ENCODE measurements around the gene SOS2.

SOS2 gene

GRCh38 chr14:50113381-50114035 is 117.9 kb downstream of the SOS2 start:
- DNase-seq: no peak

DNA sequence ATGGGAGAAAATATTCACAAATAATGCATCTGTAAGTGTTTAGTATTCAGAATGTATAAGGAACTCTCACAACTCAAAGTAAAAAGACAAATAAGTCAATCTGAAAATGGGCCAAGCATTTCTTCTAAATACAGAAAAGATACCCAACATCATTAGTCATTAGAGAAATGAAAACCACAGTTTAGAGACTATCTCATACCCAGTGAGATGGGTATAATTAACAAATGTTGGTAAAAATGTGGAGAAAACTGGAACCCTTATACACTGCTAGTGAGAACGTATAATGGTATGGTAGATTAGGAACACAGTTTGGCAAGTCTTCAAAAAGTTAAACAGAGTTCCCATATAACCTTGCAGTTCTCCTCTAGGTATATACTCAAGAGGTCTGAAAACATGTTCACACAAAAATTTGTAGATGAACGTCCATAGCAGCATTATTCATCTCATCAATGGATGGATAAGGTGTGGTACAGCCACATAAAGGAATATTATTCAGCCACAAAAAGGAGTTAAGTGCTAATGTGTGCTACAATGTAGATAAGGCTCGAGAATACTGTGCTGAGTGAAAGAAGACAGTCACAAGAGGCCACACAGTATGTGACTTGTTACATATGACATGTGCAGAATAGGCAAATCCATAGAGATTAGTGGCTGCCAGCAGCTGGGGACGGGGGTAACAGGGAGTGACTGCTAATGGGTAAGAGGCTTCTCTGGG is 120.9 kb downstream of the SOS2 start:
- DNase-seq: no peak

DNA sequence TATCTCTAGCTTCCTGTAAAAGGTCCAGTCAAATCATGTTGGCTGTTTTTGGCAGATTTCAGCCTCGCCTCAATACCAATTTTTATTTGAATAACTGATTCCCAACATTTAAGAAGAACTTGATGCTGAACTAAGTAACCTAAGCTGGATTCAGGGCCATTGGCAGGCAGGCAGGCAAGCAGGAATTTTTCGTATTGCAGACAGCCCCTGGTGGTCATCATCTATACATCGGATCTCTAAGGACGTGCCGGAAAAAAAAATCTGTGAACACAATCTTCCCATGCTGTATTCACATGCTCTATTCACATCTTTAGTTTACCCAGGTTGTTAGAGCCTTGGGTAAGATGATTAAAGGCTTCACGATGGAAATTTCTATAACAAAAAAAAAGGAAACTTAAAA is 122.0 kb downstream of the SOS2 start:
- DNase-seq: no peak

DNA sequence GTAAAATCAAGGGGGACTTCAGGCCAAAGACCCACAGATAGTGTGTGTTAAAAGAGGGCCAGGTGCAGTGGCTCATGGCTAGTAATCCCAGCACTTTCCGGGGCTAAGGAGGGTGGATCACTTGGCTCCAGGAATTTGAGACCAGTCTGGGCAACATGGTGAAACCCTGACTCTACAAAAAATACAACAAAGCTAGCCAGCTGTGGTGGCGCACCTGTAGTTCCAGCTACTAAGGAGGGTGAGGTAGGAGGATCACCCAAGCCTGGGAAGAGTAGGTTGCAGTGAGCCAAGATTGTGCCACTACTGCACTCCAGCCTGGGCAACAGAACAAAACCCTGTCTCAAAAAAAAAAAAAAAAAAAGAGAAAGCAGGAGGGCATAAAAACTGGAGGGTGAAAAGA is 123.5 kb downstream of the SOS2 start:
- DNase-seq: no peak

GRCh38 chr14:50106178-50106577 is 125.2 kb downstream of the SOS2 start:
- no peak for DNase-seq

DNA sequence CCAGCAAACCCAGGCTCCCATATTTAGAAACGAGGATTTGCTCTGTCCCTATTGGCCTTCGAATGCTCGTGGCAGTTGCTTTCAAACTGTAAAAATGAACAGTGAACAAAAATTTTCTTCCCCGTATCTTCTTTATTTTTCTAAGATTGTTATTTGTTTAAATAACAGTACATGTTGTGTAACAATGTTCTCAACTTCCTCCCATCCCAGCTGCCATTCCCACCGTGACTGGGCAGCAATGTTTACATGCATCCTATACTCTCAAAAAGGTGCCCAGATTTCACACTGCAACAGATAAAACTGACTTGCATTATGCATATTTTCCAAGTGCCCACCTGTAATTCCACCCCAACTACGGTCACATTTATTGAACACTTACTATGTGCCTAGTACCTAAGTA is 127.8 kb downstream of the SOS2 start:
- DNase-seq: no peak

DNA sequence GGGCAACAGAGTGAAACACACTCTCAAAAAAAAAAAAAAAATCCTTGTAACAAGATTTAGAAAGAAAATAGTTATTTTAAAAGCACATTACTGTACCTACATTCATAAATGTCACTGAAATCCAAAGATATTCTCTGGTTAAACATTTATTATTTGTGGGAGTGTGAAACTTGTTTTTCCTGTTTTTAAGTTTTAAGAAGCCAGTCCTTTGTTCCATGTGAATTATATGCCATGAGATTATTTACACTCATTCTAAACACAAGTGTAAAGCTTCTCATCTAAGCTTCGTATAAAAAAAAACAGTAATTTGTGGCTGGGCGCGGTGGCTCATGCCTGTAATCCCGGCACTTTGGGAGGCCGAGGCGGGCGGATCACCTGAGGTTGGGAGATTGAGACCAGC is 130.0 kb downstream of the SOS2 start:
- DNase-seq: no peak

DNA sequence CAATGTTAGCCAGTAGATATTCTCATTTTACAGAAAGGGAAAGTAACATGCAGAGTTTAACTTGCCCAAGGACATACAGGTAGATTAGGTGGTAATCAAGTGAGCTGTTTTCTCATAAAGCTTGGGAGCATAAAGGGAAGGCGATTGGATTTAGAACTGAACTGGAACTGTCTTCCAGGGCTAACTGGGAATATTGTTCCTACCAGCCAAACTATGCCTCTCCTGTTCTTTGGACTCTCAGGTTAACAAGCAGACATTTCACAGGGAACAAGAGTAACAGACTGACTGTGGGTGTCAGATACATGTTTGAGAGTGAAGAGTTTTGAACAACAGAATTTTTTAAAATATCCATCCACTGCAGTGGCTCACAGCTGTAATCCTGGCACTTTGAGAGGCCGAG is 130.6 kb downstream of the SOS2 start:
- DNase-seq: no peak

DNA sequence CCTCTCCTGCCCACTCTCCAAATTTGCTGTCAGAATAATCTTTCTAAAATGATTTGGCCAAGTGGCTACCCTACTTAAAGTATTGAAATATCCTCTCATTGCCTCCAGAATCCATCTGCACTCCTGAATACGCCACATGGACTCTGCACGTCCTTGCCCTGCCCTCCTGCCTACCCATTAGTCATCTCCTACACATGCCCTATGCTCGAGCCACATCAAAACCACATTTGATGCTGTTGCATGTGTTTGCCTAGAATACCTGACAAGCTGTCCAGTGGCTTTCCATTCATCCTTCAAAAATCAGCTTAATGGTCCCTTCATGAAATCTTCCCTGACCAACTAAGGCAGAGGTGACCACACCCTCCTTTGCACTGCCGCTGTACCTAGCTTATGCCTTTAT is 132.0 kb downstream of the SOS2 start:
- no peak for DNase-seq

DNA sequence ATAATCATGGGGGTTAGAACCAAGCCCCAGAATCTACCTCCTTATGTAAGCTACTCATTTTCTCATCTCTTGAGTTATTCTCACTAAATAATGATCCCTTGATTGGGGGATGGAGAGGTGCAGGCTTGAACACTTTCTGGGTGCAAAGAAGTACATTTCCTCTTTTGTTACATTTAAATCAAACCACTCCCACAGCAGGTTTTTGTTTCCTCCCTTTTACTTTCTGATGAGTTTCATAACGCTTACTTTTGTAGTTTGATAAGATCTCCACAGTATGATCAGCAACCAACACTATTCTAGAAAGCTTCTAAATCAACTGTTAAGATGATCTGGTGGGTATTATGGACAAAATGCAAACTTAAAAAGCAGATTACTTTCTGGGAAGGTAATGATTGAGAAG is 135.5 kb downstream of the SOS2 start:
- DNase-seq: peak; percentile 55

GRCh38 chr14:50094056-50094755 is 137.2 kb downstream of the SOS2 start:
- no peak for DNase-seq

DNA sequence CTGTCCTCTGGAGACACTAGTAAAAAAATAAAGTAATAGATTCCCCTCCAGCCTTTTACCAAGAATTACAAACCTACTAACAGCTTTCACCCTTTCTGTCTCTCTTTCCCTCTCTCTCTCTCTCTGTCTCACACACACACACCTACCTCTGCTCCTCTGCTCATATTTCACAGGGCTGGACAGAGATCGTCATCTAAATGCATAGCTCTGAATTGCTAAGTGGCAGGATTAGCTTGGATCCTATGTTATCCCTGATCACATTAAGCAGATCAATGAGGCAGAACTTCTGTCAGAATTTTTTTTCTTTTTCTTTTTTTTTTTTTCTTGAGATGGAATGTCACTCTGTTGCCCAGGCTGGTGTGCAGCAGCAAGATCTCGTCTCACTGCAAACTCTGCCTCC is 137.9 kb downstream of the SOS2 start:
- DNase-seq: no peak

DNA sequence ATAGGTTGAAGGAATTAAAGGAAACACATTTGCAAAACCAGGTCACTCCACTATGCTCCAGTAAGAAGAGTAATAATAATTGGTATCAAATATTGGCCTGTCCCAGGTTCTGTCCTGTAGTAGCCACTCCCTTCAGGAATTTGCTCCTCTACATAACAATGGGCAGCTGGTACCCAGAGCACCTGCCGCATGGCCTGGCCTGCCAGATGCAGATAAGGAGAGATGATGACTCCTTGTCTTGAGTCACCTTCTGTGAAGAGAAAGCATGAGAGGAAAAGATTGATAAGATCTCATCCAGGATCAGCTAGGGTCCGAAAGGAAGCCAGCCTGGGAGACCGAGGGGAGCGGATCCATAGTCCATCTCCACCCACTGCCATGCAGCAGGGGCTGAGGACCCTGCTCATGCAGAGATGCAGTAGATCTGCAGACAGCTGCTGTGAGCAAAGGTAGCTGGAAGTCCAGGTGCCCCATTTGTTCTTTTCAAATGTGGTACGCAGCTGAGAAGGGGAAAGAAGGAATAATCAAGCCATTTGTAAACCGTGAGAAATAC is 139.3 kb downstream of the SOS2 start:
- DNase-seq: no peak

DNA sequence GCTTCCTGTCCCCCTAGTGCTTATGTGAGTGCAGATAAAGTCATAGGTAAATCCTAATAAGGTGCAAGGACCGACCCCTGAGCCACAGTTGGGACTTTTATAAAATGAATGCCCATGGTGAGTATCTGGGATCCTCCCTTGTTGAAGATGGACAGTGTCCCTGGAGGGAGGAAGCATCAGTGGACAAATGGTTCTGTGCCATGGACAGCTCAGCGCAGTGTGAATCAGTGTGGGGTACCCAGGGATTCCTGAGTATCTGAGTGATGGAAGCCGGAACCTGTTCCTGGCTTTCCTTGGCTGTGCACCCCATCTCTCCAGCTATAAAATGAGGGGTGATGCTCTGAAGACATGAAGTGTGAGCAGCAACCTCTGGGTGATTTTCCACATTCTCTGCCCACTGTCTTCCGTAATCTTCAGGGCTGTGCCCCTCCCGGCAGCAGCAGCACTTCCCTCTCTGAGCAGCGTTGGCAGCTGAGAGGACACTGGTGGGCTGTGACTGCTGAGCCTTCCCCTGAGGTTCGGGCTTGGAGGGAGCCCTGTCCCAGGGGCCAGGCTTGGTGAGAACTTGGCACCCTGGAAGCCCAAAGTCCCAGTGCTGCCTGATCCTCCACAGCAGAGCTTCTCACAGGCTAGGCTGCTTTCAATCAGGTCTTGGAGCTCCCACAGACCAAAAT is 140.0 kb downstream of the SOS2 start:
- no peak for DNase-seq

DNA sequence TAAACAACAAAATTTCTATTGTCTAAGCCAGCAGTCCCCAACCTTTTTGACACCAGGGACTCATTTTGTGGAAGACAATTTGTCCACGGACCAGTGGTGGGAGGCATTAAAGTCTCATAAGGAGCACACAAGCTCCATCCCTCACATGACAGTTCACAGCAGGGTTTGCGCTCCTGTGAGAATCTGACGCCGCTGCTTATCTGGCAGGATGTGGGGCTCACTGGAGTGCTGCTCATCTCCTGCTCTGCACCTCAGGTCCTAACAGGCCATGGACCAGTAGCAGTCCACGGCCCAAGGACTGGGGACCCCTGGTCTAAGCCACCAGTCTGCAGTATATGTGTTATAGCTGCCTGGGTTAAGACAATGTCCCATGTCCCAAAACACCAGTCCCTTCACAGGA is 142.2 kb downstream of the SOS2 start:
- no peak for DNase-seq

- no peak for DNase-seq
These were observed 142.6 kb downstream of the SOS2 start for GRCh38 chr14:50088731-50089130.

DNA sequence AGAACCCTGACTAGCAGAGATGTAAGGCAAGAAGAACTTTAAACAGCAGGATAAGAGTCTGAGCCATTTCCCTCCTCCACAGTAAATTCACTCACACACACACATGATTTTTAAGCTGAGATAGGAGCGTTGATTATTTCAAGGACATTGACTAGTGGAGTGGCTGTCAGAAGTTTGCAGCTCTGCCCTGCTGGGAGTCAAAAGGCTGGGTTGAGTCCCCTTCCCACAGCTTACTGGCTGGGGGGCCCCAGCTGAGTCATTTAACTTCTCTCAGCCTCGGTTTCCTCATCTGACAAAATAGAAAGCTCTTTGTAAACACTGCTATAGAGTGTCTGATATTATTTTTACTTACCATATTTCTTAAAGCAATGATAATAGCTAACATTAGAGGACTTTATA is 143.3 kb downstream of the SOS2 start:
- DNase-seq: no peak

- DNase-seq: peak; percentile 63
These were observed 143.8 kb downstream of the SOS2 start for GRCh38 chr14:50087341-50088116.

DNA sequence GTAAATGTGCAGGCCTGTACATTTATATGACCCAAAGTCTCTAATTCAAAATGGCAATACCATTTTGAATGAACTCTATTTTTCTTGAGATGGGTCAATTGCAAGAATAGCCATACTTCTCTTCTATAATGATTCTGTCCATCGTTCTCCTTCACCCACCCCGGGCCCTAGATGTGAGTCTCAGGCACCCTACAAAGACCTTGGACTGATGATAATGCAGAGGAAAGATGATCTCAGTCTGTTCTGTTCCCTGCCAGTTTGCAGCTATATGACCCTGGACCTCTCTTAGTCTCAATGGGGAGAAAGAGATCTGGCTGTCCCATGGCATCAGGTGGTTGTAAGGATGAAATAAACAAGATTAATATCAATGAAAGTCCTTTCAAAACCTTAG is 145.1 kb downstream of the SOS2 start:
- no peak for DNase-seq

- DNase-seq: no peak
These were observed 145.6 kb downstream of the SOS2 start for GRCh38 chr14:50085570-50086320.

DNA sequence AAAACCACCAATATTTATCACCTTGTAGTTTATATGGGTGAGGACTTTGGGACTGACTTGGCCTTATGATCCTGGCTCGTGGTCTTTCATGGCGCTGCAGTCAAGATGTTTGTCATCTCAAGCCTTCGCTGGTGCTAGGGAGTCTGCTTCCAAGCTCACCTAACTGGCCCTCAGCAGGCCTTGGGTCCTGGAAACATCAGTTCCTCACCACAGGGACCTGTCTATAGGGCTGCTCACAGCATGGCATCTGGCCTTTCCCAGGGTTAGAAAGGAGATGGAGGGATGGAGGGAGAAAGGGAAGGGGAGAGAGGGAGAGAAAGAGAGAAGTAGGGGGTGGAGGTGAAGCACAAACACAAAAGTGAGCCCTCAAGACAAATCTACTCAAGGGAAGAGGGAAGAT is 146.7 kb downstream of the SOS2 start:
- DNase-seq: no peak

Measured in MV-4-11 (cell line).